ENCODE measurements around the gene GPD2.
"Not testable (repeated sequence)": the region's sequence is repeated elsewhere in the genome, so short reads cannot be mapped to it uniquely, and the experiment has no call there.

Gene GPD2

GRCh38 chr2:156476021-156476849 is 40.1 kb downstream of the GPD2 start:
- DNase-seq = no peak

- DNase-seq = no peak
Observed at GRCh38 chr2:156476850-156477206, 40.6 kb downstream of the GPD2 start.

- no peak for DNase-seq
Observed at GRCh38 chr2:156480376-156480775, 44.2 kb downstream of the GPD2 start.

DNA sequence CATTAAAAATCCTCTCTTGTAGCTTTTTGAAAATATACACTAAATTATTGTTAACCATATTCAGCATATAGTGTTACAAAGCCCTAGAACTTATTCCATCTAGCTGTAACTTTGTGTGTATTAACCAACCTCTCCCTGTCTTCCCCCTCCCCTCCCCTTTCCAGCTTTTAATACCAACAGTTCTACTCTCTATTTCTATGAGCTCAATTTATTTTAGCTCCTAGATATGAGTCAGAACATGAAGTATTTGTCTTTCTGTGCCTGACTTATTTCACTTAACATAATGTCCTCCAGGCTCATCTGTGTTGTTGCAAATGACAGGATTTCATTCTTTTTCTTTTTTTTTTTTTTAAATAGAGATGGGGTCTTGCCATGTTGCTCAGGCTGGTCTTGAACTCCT is 45.1 kb downstream of the GPD2 start:
- no peak for DNase-seq

GRCh38 chr2:156483741-156484173 is 47.6 kb downstream of the GPD2 start:
- no peak for DNase-seq

- DNase-seq = no peak
Observed at GRCh38 chr2:156486147-156486546, 50.0 kb downstream of the GPD2 start.

DNA sequence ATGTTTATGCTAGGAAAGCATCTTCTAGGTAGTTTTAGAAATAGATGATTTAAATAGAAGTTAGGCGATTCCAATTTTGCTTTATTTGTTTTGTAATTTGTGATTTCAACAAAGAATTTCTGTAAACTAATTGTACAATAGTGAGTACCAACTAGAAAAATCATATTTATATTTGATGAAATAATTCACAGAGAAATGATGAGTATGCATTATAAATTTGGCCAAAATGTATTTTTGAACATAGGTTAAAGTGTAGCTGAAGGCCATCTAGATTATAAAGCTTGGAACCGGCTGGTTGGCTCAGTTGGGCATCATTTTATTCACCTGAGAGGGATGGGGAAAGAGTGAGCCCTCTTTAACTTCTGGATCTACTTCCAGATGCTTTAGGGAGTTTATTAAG is 50.4 kb downstream of the GPD2 start:
- no peak for DNase-seq

DNA sequence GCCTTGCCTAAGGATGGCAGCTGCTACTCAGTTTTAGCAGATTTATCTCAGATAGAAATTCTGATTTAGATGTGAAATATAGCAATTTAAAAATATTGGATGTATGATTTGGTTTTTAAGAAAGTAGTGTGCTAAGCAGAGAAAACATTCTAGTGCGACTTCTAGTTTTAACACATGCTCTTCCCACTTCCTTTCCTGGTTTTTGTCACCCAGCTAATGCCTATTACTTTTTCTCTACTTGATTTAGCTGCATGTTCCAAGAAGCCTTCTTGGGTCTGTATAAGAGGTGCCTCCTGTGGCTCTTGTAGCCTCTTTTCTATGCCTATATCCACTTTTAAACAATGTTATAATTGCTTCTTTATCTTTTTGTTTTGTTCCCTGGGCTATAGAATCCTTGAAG is 53.0 kb downstream of the GPD2 start:
- no peak for DNase-seq

GRCh38 chr2:156489750-156490465 is 53.7 kb downstream of the GPD2 start:
- no peak for DNase-seq

DNA sequence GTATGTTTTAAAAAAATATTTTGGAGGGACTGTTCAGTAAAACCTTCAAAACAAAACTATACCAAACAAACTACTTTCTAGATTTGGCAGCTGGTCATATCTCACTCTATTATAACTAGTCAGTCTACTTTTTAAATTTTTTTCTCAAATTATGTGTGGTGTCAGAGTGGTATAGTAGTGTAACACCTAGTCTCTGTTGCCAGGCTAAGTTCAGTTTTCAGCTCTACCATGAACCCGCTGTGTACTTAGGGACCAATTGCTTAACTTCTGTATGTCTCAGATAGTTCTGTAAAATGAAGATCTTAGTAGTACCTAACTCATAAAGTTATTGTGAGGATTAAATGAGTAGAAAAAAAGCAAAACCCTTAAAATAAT is 54.3 kb downstream of the GPD2 start:
- no peak for DNase-seq

DNA sequence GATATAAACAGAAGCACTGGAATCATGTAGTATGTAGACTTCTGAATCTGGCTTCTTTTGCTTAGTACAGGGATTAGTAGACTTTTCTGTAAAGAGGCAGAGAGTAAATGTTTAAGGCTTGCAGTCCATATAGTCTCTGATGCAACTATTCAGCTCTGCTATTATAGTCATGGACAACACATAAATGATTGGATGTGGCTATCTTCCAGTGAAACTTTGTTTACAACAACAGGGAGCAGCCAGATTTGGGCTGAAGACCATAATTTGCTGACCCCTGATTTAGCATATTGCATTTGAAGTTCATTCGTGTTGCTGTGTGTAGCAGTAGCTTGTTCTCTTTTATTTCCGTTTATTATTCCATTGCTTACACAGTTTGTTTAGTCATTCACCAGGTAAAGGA is 55.0 kb downstream of the GPD2 start:
- no peak for DNase-seq

DNA sequence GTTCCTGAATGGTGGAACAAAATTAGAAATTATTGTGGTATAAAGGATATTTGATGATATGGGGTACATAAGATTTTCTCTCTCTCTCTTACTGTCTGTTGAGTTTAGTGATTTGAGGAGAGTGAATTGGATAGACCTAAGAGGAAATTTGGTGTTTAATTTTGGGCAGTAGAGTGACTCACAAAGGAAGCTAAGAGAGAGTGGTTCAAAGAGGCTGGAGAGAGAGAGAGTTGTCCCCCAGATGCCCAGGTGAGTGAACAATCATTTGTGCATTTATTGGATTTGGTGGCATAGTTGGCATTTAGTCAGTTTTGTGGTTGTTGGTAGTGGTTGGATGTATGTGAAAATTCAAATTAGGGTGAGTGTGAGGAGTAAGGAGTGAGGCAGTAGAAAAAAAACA is 56.8 kb downstream of the GPD2 start:
- no peak for DNase-seq

GRCh38 chr2:156495998-156496397 is 59.8 kb downstream of the GPD2 start:
- DNase-seq = not testable (repeated sequence)

DNA sequence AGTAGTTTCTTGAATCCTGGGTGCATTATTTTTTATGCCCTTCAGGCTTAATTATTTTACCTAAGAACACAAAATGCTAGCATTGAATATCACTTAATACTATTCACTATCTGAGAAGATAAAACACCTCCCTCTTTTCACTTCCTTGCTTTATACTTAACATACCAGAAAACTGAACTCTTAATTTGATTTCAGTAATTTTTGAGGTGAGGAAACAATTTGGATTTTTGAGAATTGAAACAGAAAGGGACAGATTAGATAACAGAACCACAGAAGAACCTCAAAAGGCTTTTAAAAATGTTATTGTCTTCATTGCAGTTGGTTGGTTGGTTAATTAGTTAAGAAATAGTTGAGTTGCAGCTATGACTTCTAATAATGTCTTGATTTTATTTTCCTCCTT is 69.5 kb downstream of the GPD2 start:
- DNase-seq = no peak

GRCh38 chr2:156511122-156511521 is 74.9 kb downstream of the GPD2 start:
- no peak for DNase-seq

GRCh38 chr2:156511803-156512202 is 75.6 kb downstream of the GPD2 start:
- no peak for DNase-seq

GRCh38 chr2:156512451-156512850 is 76.3 kb downstream of the GPD2 start:
- no peak for DNase-seq

GRCh38 chr2:156513219-156513618 is 77.0 kb downstream of the GPD2 start:
- no peak for DNase-seq

DNA sequence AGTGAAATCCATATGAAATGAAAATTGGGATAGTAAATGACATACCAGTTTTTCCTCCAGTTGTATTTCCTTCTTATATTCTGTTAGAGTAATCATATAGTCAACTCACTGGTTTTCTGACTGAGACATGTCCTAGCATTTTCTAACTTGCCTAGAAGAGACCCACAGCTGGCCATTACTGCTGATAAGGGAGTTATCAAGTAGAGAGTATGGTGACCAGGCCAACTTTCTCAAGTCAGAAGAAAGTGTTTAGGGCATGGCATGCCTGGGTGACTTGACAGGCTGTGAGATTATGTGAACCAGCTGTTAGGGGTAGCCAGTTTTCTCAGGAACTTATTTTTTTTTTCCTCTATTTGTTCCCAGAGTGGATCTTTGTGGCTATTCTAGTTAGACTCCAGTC is 81.2 kb downstream of the GPD2 start:
- DNase-seq = no peak

DNA sequence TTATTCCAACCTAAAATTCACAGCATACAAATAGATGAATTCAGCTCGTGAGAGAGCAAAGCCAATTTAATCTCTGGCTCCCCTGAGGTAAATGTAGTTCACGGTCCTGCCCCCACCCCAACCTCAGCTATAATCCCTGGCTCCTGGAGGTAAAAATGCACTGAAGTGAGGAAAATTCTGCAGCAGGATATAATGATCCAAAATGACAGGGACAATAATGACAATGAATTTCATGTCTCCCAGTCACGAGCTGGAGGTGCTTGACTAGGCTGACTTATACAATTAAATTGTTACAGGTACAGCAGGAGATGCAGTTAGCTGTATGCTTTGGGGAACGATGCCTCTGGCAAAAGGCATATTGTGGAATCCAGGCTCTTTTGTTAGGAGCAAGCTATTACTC is 82.0 kb downstream of the GPD2 start:
- no peak for DNase-seq

DNA sequence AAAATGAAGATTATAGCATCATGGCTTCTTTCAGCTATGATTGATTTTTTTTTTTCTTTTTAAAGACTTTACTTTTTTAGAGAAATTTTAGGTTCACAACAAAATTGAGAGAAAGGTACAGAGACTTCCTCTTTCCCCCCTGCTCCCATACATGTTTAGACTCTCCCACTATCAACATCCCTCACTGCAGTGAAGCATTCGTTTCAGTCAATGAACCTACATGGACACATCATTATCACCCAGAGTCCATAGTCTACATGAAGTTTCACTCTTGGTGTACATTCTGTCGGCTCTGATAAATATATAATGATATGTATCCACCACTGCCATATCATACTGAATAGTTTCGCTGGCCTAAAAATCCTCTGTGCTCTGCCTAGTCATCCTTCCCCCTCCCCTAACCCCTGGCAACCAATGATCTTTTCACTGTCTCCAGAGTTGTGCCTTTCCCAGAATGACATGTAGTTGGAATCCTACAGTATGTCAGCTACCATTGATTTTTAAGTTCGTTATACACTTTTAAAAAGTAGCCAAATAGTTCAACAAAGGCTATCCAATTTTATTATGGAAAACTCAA is 86.8 kb downstream of the GPD2 start:
- DNase-seq = no peak

- DNase-seq = no peak
Observed at GRCh38 chr2:156526950-156527636, 90.9 kb downstream of the GPD2 start.

DNA sequence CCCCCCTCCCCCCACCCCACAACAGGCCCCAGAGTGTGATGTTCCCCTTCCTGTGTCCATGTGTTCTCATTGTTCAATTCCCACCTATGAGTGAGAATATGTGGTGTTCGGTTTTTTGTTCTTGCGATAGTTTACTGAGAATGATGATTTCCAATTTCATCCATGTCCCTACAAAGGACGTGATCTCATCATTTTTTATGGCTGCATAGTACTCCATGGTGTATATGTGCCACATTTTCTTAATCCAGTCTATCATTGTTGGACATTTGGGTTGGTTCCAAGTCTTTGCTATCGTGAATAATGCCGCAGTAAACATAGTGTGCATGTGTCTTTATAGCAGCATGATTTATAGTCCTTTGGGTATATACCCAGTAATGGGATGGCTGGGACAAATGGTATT is 92.4 kb downstream of the GPD2 start:
- DNase-seq = not testable (repeated sequence)

- no peak for DNase-seq
Observed at GRCh38 chr2:156532989-156533388, 96.8 kb downstream of the GPD2 start.
